HS-5 (cell line): Measurements from ENCODE around the gene ZNF45.
"Not testable (repeated sequence)": the region's sequence is repeated elsewhere in the genome, so short reads cannot be mapped to it uniquely, and the experiment has no call there.

Source experiments
- DNase-seq: peaks from one replicate; pipeline ENCODE4 v3.0.0-alpha.2; 2012; ENCODE audit warnings: low read depth

ZNF45 gene

GRCh38 chr19:43934985-43935708 is at the start of gene ZNF45:
Gene ZNF45, minus strand, starts transcription at chr19:43935282. Its CDS starts 13,097 bp downstream, at chr19:43922185.
- peak; percentile 80 for DNase-seq

GRCh38 chr19:43984687-43985000 is 49.6 kb upstream of the ZNF45 start:
- no peak for DNase-seq

- DNase-seq: peak; percentile 90
Measured at GRCh38 chr19:43983912-43984686, 49.0 kb upstream of the ZNF45 start, which contains the start of gene ZNF155. Gene ZNF155, plus strand, starts transcription at chr19:43984188. Its CDS starts 4,356 bp downstream, at chr19:43988544.

- DNase-seq: no peak
Measured at GRCh38 chr19:43983544-43983911, 48.4 kb upstream of the ZNF45 start.

GRCh38 chr19:43976732-43977131 is 41.6 kb upstream of the ZNF45 start:
- DNase-seq: no peak

GRCh38 chr19:43966079-43966694 is 31.1 kb upstream of the ZNF45 start:
- no peak for DNase-seq

- DNase-seq: no peak
Measured at GRCh38 chr19:43960411-43960810, 25.3 kb upstream of the ZNF45 start.

- no peak for DNase-seq
Measured at GRCh38 chr19:43957891-43958290, 22.8 kb upstream of the ZNF45 start.

GRCh38 chr19:43956827-43957226 is 21.7 kb upstream of the ZNF45 start:
- DNase-seq: no peak

- peak; percentile 73 for DNase-seq
Measured at GRCh38 chr19:43950834-43951645, 16.0 kb upstream of the ZNF45 start, which contains the start of gene ZNF221. Gene ZNF221, plus strand, starts transcription at chr19:43951228. Its CDS starts 11,499 bp downstream, at chr19:43962727.

GRCh38 chr19:43949803-43950202 is 14.7 kb upstream of the ZNF45 start:
- not testable (repeated sequence) for DNase-seq

GRCh38 chr19:43947412-43947811 is 12.3 kb upstream of the ZNF45 start:
- DNase-seq: not testable (repeated sequence)

- DNase-seq: no peak
Measured at GRCh38 chr19:43941209-43941608, 6.1 kb upstream of the ZNF45 start.

- no peak for DNase-seq
Measured at GRCh38 chr19:43940719-43941118, 5.6 kb upstream of the ZNF45 start.

GRCh38 chr19:43939557-43940260 is 4.6 kb upstream of the ZNF45 start:
- no peak for DNase-seq

- no peak for DNase-seq
Measured at GRCh38 chr19:43936188-43936587, 1.1 kb upstream of the ZNF45 start.

GRCh38 chr19:43934055-43934984 is 762 bp downstream of the ZNF45 start:
- DNase-seq: no peak

- no peak for DNase-seq
Measured at GRCh38 chr19:43928820-43929219, 6.3 kb downstream of the ZNF45 start.

GRCh38 chr19:43923875-43924274 is 11.2 kb downstream of the ZNF45 start:
- DNase-seq: no peak

GRCh38 chr19:43914051-43914450 is 21.0 kb downstream of the ZNF45 start:
- DNase-seq: no peak
